AG09309 (cell line): ENCODE measurements around the gene DISP3.

Experiments used
- DNase-seq: peaks from one replicate; pipeline ENCODE4 v3.0.0-alpha.2; 2010; ENCODE audit warnings: low read depth
- H3K4me3 ChIP-seq: 2 replicates; pipeline ENCODE4 v1.5.1; 2011; ENCODE audit warnings: mild to moderate bottlenecking, low read depth, low read length, moderate library complexity; ENCODE audit not compliant: control insufficient read depth
- CTCF ChIP-seq: IDR thresholded peaks from 2 replicates; pipeline ENCODE4 v1.5.1; 2011; ENCODE audit warnings: mild to moderate bottlenecking, low read depth, low read length, inconsistent platforms; ENCODE audit not compliant: insufficient read depth, control insufficient read depth; ENCODE audit errors: missing control alignments

The DISP3 gene

GRCh38 chr1:11558276-11558675, 79.3 kb downstream of the DISP3 start:
- TF ChIP-seq CTCF: no peak
- no peak overlapping the region for H3K4me3 ChIP-seq
- no peak for DNase-seq

GRCh38 chr1:11558871-11559590, 80.1 kb downstream of the DISP3 start:
- no peak for DNase-seq
- TF ChIP-seq CTCF: no peak
- H3K4me3 ChIP-seq: no peak overlapping the region

- no peak overlapping the region for H3K4me3 ChIP-seq
- no peak for DNase-seq
- no peak for TF ChIP-seq CTCF
These were observed 80.6 kb downstream of the DISP3 start for GRCh38 chr1:11559591-11559970.

- H3K4me3 ChIP-seq: no peak overlapping the region
- TF ChIP-seq CTCF: no peak
These were observed 81.1 kb downstream of the DISP3 start for GRCh38 chr1:11560061-11560460.

GRCh38 chr1:11561740-11562139, 82.8 kb downstream of the DISP3 start:
- DNase-seq: no peak
- no peak overlapping the region for H3K4me3 ChIP-seq
- no peak for TF ChIP-seq CTCF

More at GRCh38 chr1:11560061-11560460, 81.1 kb downstream of the DISP3 start:
- no peak for DNase-seq

GRCh38 chr1:11562664-11563063, 83.7 kb downstream of the DISP3 start:
- no peak overlapping the region for H3K4me3 ChIP-seq
- TF ChIP-seq CTCF: no peak
- DNase-seq: no peak

GRCh38 chr1:11563560-11564069, 84.7 kb downstream of the DISP3 start:
- DNase-seq: no peak

More at GRCh38 chr1:11563560-11564069, 84.7 kb downstream of the DISP3 start:
- TF ChIP-seq CTCF: no peak
- no peak overlapping the region for H3K4me3 ChIP-seq
